Measurements from ENCODE around the gene RNF213.

DNA sequence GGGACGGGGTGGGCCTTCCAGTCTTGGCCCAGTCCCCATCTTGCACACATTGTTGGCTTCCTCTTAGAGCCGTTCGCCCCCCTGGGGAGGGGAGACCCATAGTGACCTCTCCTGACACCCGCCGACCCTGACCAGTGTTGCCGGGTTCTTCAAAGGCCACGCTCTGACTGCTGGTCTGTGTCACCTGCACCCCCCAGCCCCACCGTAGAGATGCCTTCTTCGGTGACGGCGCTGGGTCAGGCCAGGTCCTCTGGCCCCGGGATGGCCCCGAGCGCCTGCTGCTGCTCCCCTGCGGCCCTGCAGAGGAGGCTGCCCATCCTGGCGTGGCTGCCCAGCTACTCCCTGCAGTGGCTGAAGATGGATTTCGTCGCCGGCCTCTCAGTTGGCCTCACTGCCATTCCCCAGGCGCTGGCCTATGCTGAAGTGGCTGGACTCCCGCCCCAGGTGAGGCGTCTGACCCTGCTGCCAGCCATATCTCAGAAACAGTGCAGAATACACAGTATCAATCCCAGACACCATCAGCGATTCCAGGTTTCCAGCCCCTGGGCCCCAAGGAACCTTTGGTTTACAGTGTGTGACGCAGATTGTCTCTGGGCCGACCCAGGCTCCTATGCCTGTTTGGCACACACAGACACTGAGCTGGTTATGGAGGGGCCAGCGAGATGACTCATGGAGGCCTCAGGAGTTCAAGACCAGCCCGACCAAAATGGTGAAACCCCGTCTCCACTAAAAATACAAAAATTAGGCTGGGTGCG lies 39.1 kb upstream of the RNF213 start:
- TF ChIP-seq, protein P1, sequence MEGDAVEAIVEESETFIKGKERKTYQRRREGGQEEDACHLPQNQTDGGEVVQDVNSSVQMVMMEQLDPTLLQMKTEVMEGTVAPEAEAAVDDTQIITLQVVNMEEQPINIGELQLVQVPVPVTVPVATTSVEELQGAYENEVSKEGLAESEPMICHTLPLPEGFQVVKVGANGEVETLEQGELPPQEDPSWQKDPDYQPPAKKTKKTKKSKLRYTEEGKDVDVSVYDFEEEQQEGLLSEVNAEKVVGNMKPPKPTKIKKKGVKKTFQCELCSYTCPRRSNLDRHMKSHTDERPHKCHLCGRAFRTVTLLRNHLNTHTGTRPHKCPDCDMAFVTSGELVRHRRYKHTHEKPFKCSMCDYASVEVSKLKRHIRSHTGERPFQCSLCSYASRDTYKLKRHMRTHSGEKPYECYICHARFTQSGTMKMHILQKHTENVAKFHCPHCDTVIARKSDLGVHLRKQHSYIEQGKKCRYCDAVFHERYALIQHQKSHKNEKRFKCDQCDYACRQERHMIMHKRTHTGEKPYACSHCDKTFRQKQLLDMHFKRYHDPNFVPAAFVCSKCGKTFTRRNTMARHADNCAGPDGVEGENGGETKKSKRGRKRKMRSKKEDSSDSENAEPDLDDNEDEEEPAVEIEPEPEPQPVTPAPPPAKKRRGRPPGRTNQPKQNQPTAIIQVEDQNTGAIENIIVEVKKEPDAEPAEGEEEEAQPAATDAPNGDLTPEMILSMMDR (IDR thresholded peaks at IDR 0.05) = no peak
- TF ChIP-seq EP300 (IDR thresholded peaks at IDR 0.05) = no peak
